H9 (cell line): ENCODE data around the gene ALKBH7. TPM values are rescaled to one million over a fixed set of nuclear protein-coding genes. Genes with fewer than 3 reads are reported as not detected.

Experiments used
- DNase-seq: peaks from one replicate; pipeline ENCODE4 v3.0.0-alpha.2; 2017
- H2AFZ ChIP-seq: one replicate; pipeline ENCODE4 v1.6.1; 2013; ENCODE audit warnings: mild to moderate bottlenecking, low read length, control low read depth, moderate library complexity
- H2AK5ac ChIP-seq: 2 replicates; pipeline ENCODE4 v1.6.1; 2013; ENCODE audit warnings: low read length, control low read depth, mixed read lengths; ENCODE audit not compliant: insufficient read length
- H2BK120ac ChIP-seq: one replicate; pipeline ENCODE4 v1.6.1; 2013; ENCODE audit warnings: low read depth, mild to moderate bottlenecking, low read length, control low read depth, inconsistent platforms; ENCODE audit not compliant: poor library complexity, severe bottlenecking
- H2BK12ac ChIP-seq: 2 replicates; pipeline ENCODE4 v1.6.1; 2013; ENCODE audit warnings: low read length, control low read depth, mixed read lengths, low read depth; ENCODE audit not compliant: insufficient read length
- H2BK15ac ChIP-seq: 2 replicates; pipeline ENCODE4 v1.6.1; 2013; ENCODE audit warnings: low read depth, low read length, control low read depth
- H2BK20ac ChIP-seq: one replicate; pipeline ENCODE4 v1.6.1; 2013; ENCODE audit warnings: low read depth, mild to moderate bottlenecking, low read length, control low read depth, inconsistent platforms; ENCODE audit not compliant: poor library complexity, severe bottlenecking
- H2BK5ac ChIP-seq: 2 replicates; pipeline ENCODE4 v1.6.1; 2013; ENCODE audit warnings: low read length, control low read depth, mixed read lengths; ENCODE audit not compliant: insufficient read length
- H3K14ac ChIP-seq: 2 replicates; pipeline ENCODE4 v1.6.1; 2013; ENCODE audit warnings: low read length, control low read depth; ENCODE audit not compliant: insufficient read depth
- H3K18ac ChIP-seq: 2 replicates; pipeline ENCODE4 v1.6.1; 2013; ENCODE audit warnings: low read depth, mild to moderate bottlenecking, mixed read lengths, low read length, control low read depth; ENCODE audit not compliant: insufficient read length
- H3K23ac ChIP-seq: 2 replicates; pipeline ENCODE4 v1.6.1; 2013; ENCODE audit warnings: low read length, control low read depth, mixed read lengths, low read depth; ENCODE audit not compliant: insufficient read length
- H3K23me2 ChIP-seq: 2 replicates; pipeline ENCODE4 v1.6.1; 2013; ENCODE audit warnings: low read depth, mild to moderate bottlenecking, mixed read lengths, low read length, control low read depth; ENCODE audit not compliant: insufficient read length, poor library complexity, severe bottlenecking
- H3K27ac ChIP-seq: 2 replicates; pipeline ENCODE4 v1.5.1; 2013; ENCODE audit warnings: low read length, control low read depth, mixed read lengths, low read depth; ENCODE audit not compliant: insufficient read length
- H3K27me3 ChIP-seq: 2 replicates; pipeline ENCODE4 v1.6.1; 2013; ENCODE audit warnings: low read length, control low read depth, inconsistent platforms; ENCODE audit not compliant: insufficient read depth
- H3K4ac ChIP-seq: 2 replicates; pipeline ENCODE4 v1.6.1; 2013; ENCODE audit warnings: low read depth, mild to moderate bottlenecking, control low read depth, inconsistent platforms, low read length, moderate library complexity
- H3K4me1 ChIP-seq: 2 replicates; pipeline ENCODE4 v1.6.1; 2013; ENCODE audit warnings: low read length, control low read depth, inconsistent platforms; ENCODE audit not compliant: insufficient read depth
- H3K4me2 ChIP-seq: 2 replicates; pipeline ENCODE4 v1.6.1; 2013; ENCODE audit warnings: low read length, control low read depth, mixed read lengths; ENCODE audit not compliant: insufficient read length, insufficient read depth
- H3K56ac ChIP-seq: 2 replicates; pipeline ENCODE4 v1.6.1; 2013; ENCODE audit warnings: low read depth, mild to moderate bottlenecking, mixed read lengths, low read length, control low read depth; ENCODE audit not compliant: insufficient read length
- H3K79me1 ChIP-seq: 2 replicates; pipeline ENCODE4 v1.6.1; 2013; ENCODE audit warnings: low read depth, mild to moderate bottlenecking, moderate library complexity, low read length, control low read depth, inconsistent platforms; ENCODE audit not compliant: insufficient read depth, poor library complexity, severe bottlenecking
- H3K79me2 ChIP-seq: 2 replicates; pipeline ENCODE4 v1.6.1; 2013; ENCODE audit warnings: low read length, control low read depth, inconsistent platforms; ENCODE audit not compliant: insufficient read depth
- H3K9ac ChIP-seq: 2 replicates; pipeline ENCODE4 v1.6.1; 2013; ENCODE audit warnings: low read length, control low read depth, mixed read lengths; ENCODE audit not compliant: insufficient read length; ENCODE audit errors: extremely low read depth
- H3K9me3 ChIP-seq: one replicate; pipeline ENCODE4 v1.6.1; 2013; ENCODE audit warnings: low read depth, low read length, inconsistent platforms; ENCODE audit not compliant: control insufficient read depth
- H3T11ph ChIP-seq: one replicate; pipeline ENCODE4 v1.6.1; 2013; ENCODE audit warnings: mild to moderate bottlenecking, low read length, control low read depth, inconsistent platforms
- H4K20me1 ChIP-seq: one replicate; pipeline ENCODE4 v1.6.1; 2013; ENCODE audit not compliant: control insufficient read depth, insufficient read length, insufficient read depth
- H4K5ac ChIP-seq: 2 replicates; pipeline ENCODE4 v1.6.1; 2013; ENCODE audit warnings: low read depth, mild to moderate bottlenecking, mixed read lengths, low read length, control low read depth; ENCODE audit not compliant: insufficient read length
- H4K8ac ChIP-seq: replicated peaks from 2 replicates; pipeline ENCODE4 v1.6.1; 2013; ENCODE audit warnings: low read length, control low read depth, mixed read lengths, low read depth; ENCODE audit not compliant: insufficient read length
- H4K91ac ChIP-seq: 2 replicates; pipeline ENCODE4 v1.6.1; 2013; ENCODE audit warnings: low read depth, mild to moderate bottlenecking, moderate library complexity, mixed read lengths, low read length, control low read depth; ENCODE audit not compliant: insufficient read length
- H3K27ac Mint-ChIP-seq, 3 experiments: 2 replicates in 2 of 3; 3 replicates in 1 of 3; pipeline ENCODE4 v1.8.0; 2020 to 2021; ENCODE audit warnings: mixed read lengths in 3 of 3, mild to moderate bottlenecking in 1 of 3, moderate library complexity in 1 of 3
- H3K27me3 Mint-ChIP-seq: 2 replicates; pipeline ENCODE4 v1.8.0; 2021; ENCODE audit warnings: low read depth, mild to moderate bottlenecking, moderate library complexity, mixed read lengths
- H3K36me3 Mint-ChIP-seq, 3 experiments: 2 replicates in 2 of 3; 3 replicates in 1 of 3; pipeline ENCODE4 v1.8.0; 2020 to 2021; ENCODE audit warnings: low read depth in 3 of 3, mixed read lengths in 3 of 3; ENCODE audit not compliant: insufficient read depth in 1 of 3
- H3K4me1 Mint-ChIP-seq, 2 experiments: 2 replicates each; pipeline ENCODE4 v1.8.0; 2020; ENCODE audit warnings: mixed read lengths in 2 of 2
- H3K4me3 Mint-ChIP-seq, 2 experiments: 2 replicates in 1 of 2; 3 replicates in 1 of 2; pipeline ENCODE4 v1.8.0; 2020 to 2021; ENCODE audit warnings: mild to moderate bottlenecking in 2 of 2, mixed read lengths in 2 of 2, moderate library complexity in 1 of 2
- H3K9me3 Mint-ChIP-seq, 2 experiments: 2 replicates in 1 of 2; 3 replicates in 1 of 2; pipeline ENCODE4 v1.8.0; 2020; ENCODE audit warnings: mild to moderate bottlenecking in 2 of 2, mixed read lengths in 2 of 2, moderate library complexity in 1 of 2
- WGBS: extraction: QIAGEN DNeasy Blood & Tissue Kit; methylation state at CpG from one replicate; pipeline ENCODE4 v1.1.7; 2013; ENCODE audit warnings: missing lambda C conversion rate, low lambda C conversion rate, mixed read lengths; ENCODE audit not compliant: insufficient read length; ENCODE audit errors: extremely low coverage; 5-methylcytosine and 5-hydroxymethylcytosine counted together
- total RNA-seq: library from RNA; stranded (reverse); gene quantifications from 2 replicates; pipeline ENCODE4 v1.2.1, GENCODE V29; 2021
- TF ChIP-seq, protein P1 (sequence below): fragments of 200-600 bp; sonication (generic); conservative IDR thresholded peaks from 3 replicates; pipeline ENCODE4 v1.8.0; 2021; ENCODE audit warnings: antibody characterized with exemption, mild to moderate bottlenecking

Gene ALKBH7
- total RNA-seq, 1 experiment from 2014 or later = 85.7 TPM

DNA sequence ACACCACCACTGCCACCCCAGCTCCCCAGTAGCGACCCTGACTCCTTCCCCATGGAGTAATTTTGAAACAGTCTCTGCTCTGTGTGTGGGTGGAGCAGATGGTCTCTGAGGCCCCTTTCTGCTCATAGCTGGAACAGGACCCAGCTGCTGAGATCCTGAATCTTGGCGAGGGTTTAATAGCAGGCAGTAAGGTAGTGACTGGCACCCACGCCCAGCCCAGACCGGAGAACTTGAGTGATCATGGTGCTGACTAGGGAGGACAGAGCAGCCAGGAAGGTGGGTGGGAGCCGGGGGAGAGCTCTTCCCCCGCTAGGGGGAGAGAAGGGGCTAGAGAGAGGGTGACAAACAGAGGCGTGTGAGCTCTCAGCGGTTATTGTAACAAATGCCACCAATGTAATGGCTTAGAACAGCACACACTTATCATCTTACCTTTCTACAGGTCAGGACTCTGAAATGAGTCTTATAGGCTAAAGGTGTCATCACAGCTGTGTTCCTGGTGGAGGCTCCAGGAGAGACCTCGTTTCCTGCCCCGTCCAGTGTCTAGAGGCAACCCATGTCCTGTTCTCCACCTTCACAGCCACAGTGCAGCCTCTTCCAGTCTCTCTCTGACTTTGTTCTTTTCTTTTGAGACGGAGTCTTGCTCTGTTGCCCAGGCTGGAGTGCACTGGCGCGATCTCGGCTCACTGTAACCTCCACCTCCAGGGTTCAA, 31.9 kb upstream of the ALKBH7 start:
- Histone ChIP-seq H3K9ac (no peak overlapping the region), H3T11ph (no peak overlapping the region), H3K79me1 (no peaks in the 10 kb centered on the region), H2BK5ac (no peak overlapping the region), H3K4ac (no peak overlapping the region), H3K27me3 (no peaks in the 10 kb centered on the region), H2AFZ (no peak overlapping the region), H2BK12ac (no peak overlapping the region), H3K18ac (peak overlapping the region; percentile 30), H4K5ac (no peak overlapping the region), H4K8ac (no peak overlapping the region), H3K79me2 (no peaks in the 10 kb centered on the region), H3K9me3 (no peaks in the 10 kb centered on the region), H2BK15ac (no peak overlapping the region), H3K4me1 (no peaks in the 10 kb centered on the region), H3K14ac (peak overlapping the region; percentile 27; the same call in 1 of the 2 replicates), H2BK120ac (no peak overlapping the region), H3K23ac (no peak overlapping the region), H2BK20ac (no peak overlapping the region), H3K56ac (no peak overlapping the region), H4K91ac (no peak overlapping the region), H3K4me2 (no peak overlapping the region), H3K27ac (no peak overlapping the region), H3K23me2 (no peaks in the 10 kb centered on the region), H4K20me1 (no peaks in the 10 kb centered on the region), H2AK5ac (no peak overlapping the region)
- Mint-ChIP-seq H3K36me3 (no peaks in the 10 kb centered on the region; a peak in 1 of 7 replicates), H3K4me3 (no peak overlapping the region), H3K27me3 (peaks cover 5% of the 10 kb centered on the region; the same call in 1 of the 2 replicates), H3K9me3 (peaks cover 6 to 35% of the 10 kb centered on the region in 2 experiments; a peak in 4 of 5 replicates), H3K4me1 (no peaks in the 10 kb centered on the region), H3K27ac (no peak overlapping the region)
- peak; percentile 45 for DNase-seq
- WGBS = no CpG with 5 or more reads among the region's 14 CpGs
- TF ChIP-seq, protein P1, sequence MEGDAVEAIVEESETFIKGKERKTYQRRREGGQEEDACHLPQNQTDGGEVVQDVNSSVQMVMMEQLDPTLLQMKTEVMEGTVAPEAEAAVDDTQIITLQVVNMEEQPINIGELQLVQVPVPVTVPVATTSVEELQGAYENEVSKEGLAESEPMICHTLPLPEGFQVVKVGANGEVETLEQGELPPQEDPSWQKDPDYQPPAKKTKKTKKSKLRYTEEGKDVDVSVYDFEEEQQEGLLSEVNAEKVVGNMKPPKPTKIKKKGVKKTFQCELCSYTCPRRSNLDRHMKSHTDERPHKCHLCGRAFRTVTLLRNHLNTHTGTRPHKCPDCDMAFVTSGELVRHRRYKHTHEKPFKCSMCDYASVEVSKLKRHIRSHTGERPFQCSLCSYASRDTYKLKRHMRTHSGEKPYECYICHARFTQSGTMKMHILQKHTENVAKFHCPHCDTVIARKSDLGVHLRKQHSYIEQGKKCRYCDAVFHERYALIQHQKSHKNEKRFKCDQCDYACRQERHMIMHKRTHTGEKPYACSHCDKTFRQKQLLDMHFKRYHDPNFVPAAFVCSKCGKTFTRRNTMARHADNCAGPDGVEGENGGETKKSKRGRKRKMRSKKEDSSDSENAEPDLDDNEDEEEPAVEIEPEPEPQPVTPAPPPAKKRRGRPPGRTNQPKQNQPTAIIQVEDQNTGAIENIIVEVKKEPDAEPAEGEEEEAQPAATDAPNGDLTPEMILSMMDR = peak; percentile 47; the same call in 2 of the 3 replicates
